Tibial nerve (tissue), 4 donors: ENCODE results near the gene EFNA5. TPM values are rescaled to one million over a fixed set of nuclear protein-coding genes. Genes with fewer than 3 reads are reported as not detected.
A peak's percentile ranks its signal among the peaks of the same experiment; 100 is the strongest.

Source experiments
- DNase-seq, 2 donors: peaks; one replicate each; pipeline ENCODE4 v3.0.0-alpha.2; 2019; ENCODE audit warnings: low spot score in 2 of 2
- H3K27ac ChIP-seq, 4 donors: fragments of 200-600 bp; sonication (generic) in 3 of 4; one replicate each; pipeline ENCODE4 v1.5.1; 2017 to 2019; ENCODE audit warnings: mild to moderate bottlenecking in 1 of 4
- H3K27me3 ChIP-seq, 2 donors: fragments of 200-600 bp; sonication (generic) in 1 of 2; one replicate each; pipeline versions ENCODE4 v1.5.1 to v1.6.0; 2017 to 2019
- H3K36me3 ChIP-seq, 3 donors: fragments of 200-600 bp; sonication (generic); one replicate each; pipeline ENCODE4 v1.5.1; 2018 to 2019
- H3K4me1 ChIP-seq, 4 donors: fragments of 200-600 bp; sonication (generic) in 3 of 4; one replicate each; pipeline ENCODE4 v1.5.1; 2017 to 2019
- H3K4me3 ChIP-seq, 4 donors: fragments of 200-600 bp; sonication (generic) in 3 of 4; one replicate each; pipeline ENCODE4 v1.5.1; 2017 to 2019; ENCODE audit warnings: mild to moderate bottlenecking in 1 of 4, moderate library complexity in 1 of 4
- H3K9me3 ChIP-seq, 4 donors: fragments of 200-600 bp; sonication (generic) in 3 of 4; one replicate each; pipeline ENCODE4 v1.5.1; 2017 to 2019
- CTCF ChIP-seq, 5 experiments: fragments of 200-600 bp in 3 of 5; fragments of 450-650 bp in 2 of 5; sonication (generic) in 3 of 5; IDR thresholded peaks; one replicate each; pipeline ENCODE4 v1.5.1; 2016 to 2019; ENCODE audit warnings: antibody characterized with exemption in 5 of 5, mild to moderate bottlenecking in 3 of 5, moderate library complexity in 2 of 5
- EP300 ChIP-seq, 2 donors: sonication (generic); formaldehyde crosslinking; IDR thresholded peaks; one replicate each; pipeline ENCODE4 v1.6.1; 2017; ENCODE audit warnings: antibody characterized with exemption in 2 of 2, mild to moderate bottlenecking in 1 of 2
- POLR2A ChIP-seq, 2 donors: fragments of 450-650 bp; IDR thresholded peaks; one replicate each; pipeline ENCODE4 v1.6.1; 2017; ENCODE audit warnings: antibody characterized with exemption in 2 of 2, mild to moderate bottlenecking in 2 of 2, moderate library complexity in 2 of 2
- WGBS, 2 donors: methylation state at CpG; one replicate each; pipeline ENCODE4 v1.1.5; 2018; 5-methylcytosine and 5-hydroxymethylcytosine counted together
- total RNA-seq, 4 donors: library from RNA; depleted of rRNA; stranded (reverse); fragments of >200 nt; gene quantifications; one replicate each; pipeline ENCODE4 v1.1.0, GENCODE V29; 2016

Gene EFNA5
- total RNA-seq, 4 donors from 2014 or later = 6.3 to 10.2 (median 6.9) TPM

GRCh38 chr5:107545486-107545885 is 125.3 kb downstream of the EFNA5 start:
- no peak for DNase-seq
- Histone ChIP-seq H3K4me1 (peaks cover 0 to 41% (median 2%) of the 10 kb centered on the region in 4 donors), H3K36me3 (no peaks in the 10 kb centered on the region), H3K9me3 (no peaks in the 10 kb centered on the region), H3K27ac (no peak overlapping the region), H3K27me3 (no peaks in the 10 kb centered on the region), H3K4me3 (no peak overlapping the region)
- 53 to 55% methylated on average over 4 of the region's 4 CpGs for WGBS, 2 donors
- TF ChIP-seq POLR2A (IDR thresholded peaks at IDR 0.05) = no peak
- no peak for TF ChIP-seq CTCF (IDR thresholded peaks at IDR 0.05)
- TF ChIP-seq EP300 (IDR thresholded peaks at IDR 0.05) = no peak

- no peak overlapping the region for H3K4me3 ChIP-seq
- no peaks in the 10 kb centered on the region for H3K36me3 ChIP-seq
- WGBS, 2 donors = 87 to 89% methylated on average over 6 of the region's 6 CpGs
- H3K27me3 ChIP-seq = no peaks in the 10 kb centered on the region
- H3K9me3 ChIP-seq = no peaks in the 10 kb centered on the region
- TF ChIP-seq POLR2A (IDR thresholded peaks at IDR 0.05) (no peak), CTCF (IDR thresholded peaks at IDR 0.05) (no peak), EP300 (IDR thresholded peaks at IDR 0.05) (no peak)
- DNase-seq = no peak
- H3K4me1 ChIP-seq = peaks cover 0 to 41% (median 2%) of the 10 kb centered on the region in 4 donors
- H3K27ac ChIP-seq = peak overlapping the region in 1 of 4 donors; percentile 27
Measured at GRCh38 chr5:107544967-107545366, 125.8 kb downstream of the EFNA5 start.

GRCh38 chr5:107544476-107544875 is 126.3 kb downstream of the EFNA5 start:
- TF ChIP-seq POLR2A (IDR thresholded peaks at IDR 0.05) (no peak), EP300 (IDR thresholded peaks at IDR 0.05) (no peak), CTCF (IDR thresholded peaks at IDR 0.05) (no peak)
- H3K27ac ChIP-seq = no peak overlapping the region
- peaks cover 0 to 41% (median 2%) of the 10 kb centered on the region in 4 donors for H3K4me1 ChIP-seq
- no peaks in the 10 kb centered on the region for H3K9me3 ChIP-seq
- H3K36me3 ChIP-seq = no peaks in the 10 kb centered on the region
- DNase-seq = no peak
- no peaks in the 10 kb centered on the region for H3K27me3 ChIP-seq
- H3K4me3 ChIP-seq = no peak overlapping the region
- 39 to 47% methylated on average over 3 of the region's 3 CpGs for WGBS, 2 donors

- no peak overlapping the region for H3K4me3 ChIP-seq
- no peaks in the 10 kb centered on the region for H3K27me3 ChIP-seq
- WGBS, 2 donors = 76 to 92% methylated on average over 6 of the region's 6 CpGs
- peaks cover 0 to 41% (median 2%) of the 10 kb centered on the region in 4 donors for H3K4me1 ChIP-seq
- no peaks in the 10 kb centered on the region for H3K9me3 ChIP-seq
- H3K27ac ChIP-seq = peak overlapping the region in 1 of 4 donors; percentile 67
- TF ChIP-seq CTCF (IDR thresholded peaks at IDR 0.05) = no peak
- TF ChIP-seq EP300 (IDR thresholded peaks at IDR 0.05) = no peak
- no peak for TF ChIP-seq POLR2A (IDR thresholded peaks at IDR 0.05)
- DNase-seq = no peak
- no peaks in the 10 kb centered on the region for H3K36me3 ChIP-seq
Measured at GRCh38 chr5:107543868-107544267, 126.9 kb downstream of the EFNA5 start.

GRCh38 chr5:107542831-107543231 is 127.9 kb downstream of the EFNA5 start:
- 47 to 48% methylated on average over 7 of the region's 7 CpGs for WGBS, 2 donors
- no peaks in the 10 kb centered on the region for H3K9me3 ChIP-seq
- TF ChIP-seq CTCF (IDR thresholded peaks at IDR 0.05) (no peak), EP300 (IDR thresholded peaks at IDR 0.05) (peak in 1 of 2 donors; percentile 80)
- H3K4me3 ChIP-seq = peak overlapping the region in 1 of 4 donors; percentile 1
- no peaks in the 10 kb centered on the region for H3K36me3 ChIP-seq
- peaks cover 0 to 41% (median 2%) of the 10 kb centered on the region in 4 donors for H3K4me1 ChIP-seq
- H3K27me3 ChIP-seq = no peaks in the 10 kb centered on the region
- peak overlapping the region in 3 of 4 donors; percentile 17 to 67 (median 64) for H3K27ac ChIP-seq
- peak; percentile 71 to 77 for DNase-seq
